ENCODE results near the gene SLC38A11.
"Not testable (repeated sequence)": the region's sequence is repeated elsewhere in the genome, so short reads cannot be mapped to it uniquely, and the experiment has no call there.

Gene SLC38A11

DNA sequence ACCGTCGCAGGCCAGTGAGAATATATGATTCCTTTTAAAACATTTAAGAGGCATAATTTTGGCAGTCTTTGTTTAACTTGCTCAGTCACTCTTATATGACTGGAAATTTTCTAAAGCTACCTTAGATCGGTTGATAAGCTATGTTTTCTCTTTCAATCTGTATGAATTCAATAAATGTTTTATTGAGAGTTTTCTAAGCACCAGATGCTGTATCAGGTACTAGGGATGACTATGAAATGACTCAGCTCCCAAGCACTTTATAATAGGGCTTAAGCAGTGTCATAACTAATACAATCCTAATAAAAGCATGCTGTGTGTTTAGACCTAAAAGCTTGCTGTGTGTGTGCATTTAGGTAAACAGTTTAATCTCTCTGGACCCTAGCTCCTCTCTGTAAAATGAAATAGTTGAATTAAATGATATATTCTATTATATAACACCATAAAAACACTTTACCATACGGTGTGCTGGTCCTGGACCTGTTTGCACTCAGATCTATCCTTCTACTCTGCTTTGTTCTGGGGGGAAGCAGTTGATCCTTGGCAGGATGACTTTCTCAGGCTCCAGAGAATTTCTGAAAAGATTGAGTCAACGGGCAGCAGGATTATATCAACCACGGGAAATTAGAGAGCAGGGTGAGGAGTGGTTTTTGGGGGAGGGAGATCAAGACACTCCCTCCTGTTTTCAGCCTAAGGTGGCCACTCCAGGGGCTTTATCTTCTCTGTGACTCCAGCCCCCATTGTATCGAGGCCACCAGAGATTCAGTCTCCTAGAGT lies 26.1 kb upstream of the SLC38A11 start:
- no peak overlapping the region for H3K27ac ChIP-seq (ENCODE audit: low read depth, low read length)

DNA sequence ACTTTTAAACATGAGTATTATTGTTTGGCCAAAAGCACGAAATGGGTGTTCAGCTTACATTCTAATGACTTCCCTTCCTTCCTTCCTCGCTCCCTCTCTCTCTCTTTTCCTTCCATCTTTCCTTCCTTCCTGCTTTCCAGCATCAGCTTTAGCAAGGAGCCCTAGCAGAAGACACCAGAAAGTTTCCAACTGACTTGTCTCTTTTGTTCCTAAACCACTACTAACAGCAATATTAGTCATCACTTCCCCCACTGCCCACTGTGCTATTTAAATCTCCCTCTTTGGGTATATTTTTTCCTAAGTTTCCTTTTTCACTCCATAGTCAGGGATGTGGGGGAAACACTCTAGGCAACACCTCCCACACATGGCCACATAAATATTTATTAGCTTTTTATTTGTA lies 25.4 kb upstream of the SLC38A11 start:
- not testable (repeated sequence) for H3K27me3 ChIP-seq (ENCODE audit: control insufficient read depth, insufficient read depth, low read length); H3K36me3 ChIP-seq (ENCODE audit: control insufficient read depth, insufficient read depth, low read length); H3K4me3 ChIP-seq (ENCODE audit: low read length); H3K27ac ChIP-seq (ENCODE audit: low read depth, low read length); H3K4me1 ChIP-seq (ENCODE audit: control insufficient read depth, insufficient read depth, low read length); H3K9ac ChIP-seq (ENCODE audit: low read length)

More for the DNA sequence above, 26.1 kb upstream of the SLC38A11 start:
- Histone ChIP-seq H3K9ac (ENCODE audit: low read length) (no peak overlapping the region), H3K27me3 (ENCODE audit: control insufficient read depth, insufficient read depth, low read length) (no peaks in the 10 kb centered on the region), H3K4me3 (ENCODE audit: low read length) (no peak overlapping the region), H3K4me1 (ENCODE audit: control insufficient read depth, insufficient read depth, low read length) (no peaks in the 10 kb centered on the region), H3K36me3 (ENCODE audit: control insufficient read depth, insufficient read depth, low read length) (no peaks in the 10 kb centered on the region)

DNA sequence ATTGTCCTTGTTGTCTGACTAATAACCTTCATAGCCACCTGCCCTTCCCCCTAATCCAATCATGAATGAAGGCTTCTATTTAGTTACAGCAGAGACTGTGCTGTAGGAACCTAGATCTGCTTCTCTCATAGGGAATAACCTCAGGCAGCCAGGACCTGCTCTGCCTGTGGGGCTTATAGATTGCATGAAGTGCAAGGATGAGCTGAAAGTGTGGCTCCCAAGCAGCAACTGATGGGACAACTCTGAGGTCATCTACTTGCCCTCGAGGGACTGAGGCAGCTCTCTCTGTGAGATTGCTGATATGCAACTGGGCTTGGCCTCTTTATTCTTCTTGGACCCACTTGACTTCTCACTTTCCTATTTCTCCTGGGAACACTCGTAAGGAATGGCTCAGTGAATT lies 23.8 kb upstream of the SLC38A11 start:
- H3K4me3 ChIP-seq (ENCODE audit: low read length), result no peak overlapping the region
- no peak overlapping the region for H3K9ac ChIP-seq (ENCODE audit: low read length)
- H3K27ac ChIP-seq (ENCODE audit: low read depth, low read length), result no peak overlapping the region
- no peaks in the 10 kb centered on the region for H3K4me1 ChIP-seq (ENCODE audit: control insufficient read depth, insufficient read depth, low read length)
- no peaks in the 10 kb centered on the region for H3K36me3 ChIP-seq (ENCODE audit: control insufficient read depth, insufficient read depth, low read length)
- no peaks in the 10 kb centered on the region for H3K27me3 ChIP-seq (ENCODE audit: control insufficient read depth, insufficient read depth, low read length)

DNA sequence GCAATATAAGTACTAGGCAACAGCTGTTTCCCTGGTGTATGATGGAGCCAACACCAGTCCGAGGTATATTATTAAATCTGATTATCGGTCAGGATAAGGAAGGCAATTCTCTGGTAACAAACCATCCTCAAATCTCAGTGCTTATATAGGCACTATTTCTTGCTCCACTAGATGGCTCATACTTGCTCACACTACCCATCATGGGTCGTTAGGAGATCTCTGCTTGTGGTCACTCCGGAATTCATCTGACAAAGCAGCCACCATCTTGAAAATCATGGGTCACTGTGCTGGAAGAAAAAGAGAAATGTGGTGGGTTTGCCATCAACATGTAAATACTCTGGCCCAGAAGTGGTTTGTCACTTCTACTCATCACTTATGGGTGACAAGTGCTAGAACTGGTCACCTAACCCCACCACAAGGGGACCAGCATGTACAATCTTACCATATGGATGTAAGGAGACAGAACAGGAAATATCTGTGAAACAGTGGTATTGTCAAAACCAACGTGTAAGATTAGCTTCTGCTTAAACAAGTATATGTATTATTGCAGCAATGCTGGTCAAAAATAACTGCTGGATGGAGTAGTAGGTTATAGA lies 21.6 kb upstream of the SLC38A11 start:
- not testable (repeated sequence) for H3K27me3 ChIP-seq (ENCODE audit: control insufficient read depth, insufficient read depth, low read length); H3K36me3 ChIP-seq (ENCODE audit: control insufficient read depth, insufficient read depth, low read length); H3K4me3 ChIP-seq (ENCODE audit: low read length); H3K4me1 ChIP-seq (ENCODE audit: control insufficient read depth, insufficient read depth, low read length); H3K27ac ChIP-seq (ENCODE audit: low read depth, low read length); H3K9ac ChIP-seq (ENCODE audit: low read length)

DNA sequence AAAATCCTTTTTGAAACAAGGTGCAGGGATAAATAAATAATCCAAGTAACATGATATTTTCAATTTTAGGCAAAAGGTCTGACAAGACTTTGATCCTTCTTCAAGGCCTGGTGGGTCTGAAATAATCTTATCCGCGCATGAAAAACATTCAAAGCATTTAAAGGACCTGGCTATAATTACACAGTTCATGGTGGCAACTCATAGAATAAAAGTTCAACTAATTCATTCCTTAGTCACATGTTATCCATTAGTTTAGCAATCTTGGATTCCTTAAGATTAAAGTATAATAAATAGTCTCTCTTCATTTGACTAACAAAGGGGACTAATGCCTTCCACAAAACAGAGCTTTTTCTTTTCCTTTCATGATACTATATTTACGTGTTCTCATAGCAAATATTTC lies 21.0 kb upstream of the SLC38A11 start:
- H3K36me3 ChIP-seq (ENCODE audit: control insufficient read depth, insufficient read depth, low read length), result no peaks in the 10 kb centered on the region
- H3K9ac ChIP-seq (ENCODE audit: low read length), result no peak overlapping the region
- no peak overlapping the region for H3K4me3 ChIP-seq (ENCODE audit: low read length)
- H3K27ac ChIP-seq (ENCODE audit: low read depth, low read length), result no peak overlapping the region
- no peaks in the 10 kb centered on the region for H3K27me3 ChIP-seq (ENCODE audit: control insufficient read depth, insufficient read depth, low read length)
- H3K4me1 ChIP-seq (ENCODE audit: control insufficient read depth, insufficient read depth, low read length), result no peaks in the 10 kb centered on the region

DNA sequence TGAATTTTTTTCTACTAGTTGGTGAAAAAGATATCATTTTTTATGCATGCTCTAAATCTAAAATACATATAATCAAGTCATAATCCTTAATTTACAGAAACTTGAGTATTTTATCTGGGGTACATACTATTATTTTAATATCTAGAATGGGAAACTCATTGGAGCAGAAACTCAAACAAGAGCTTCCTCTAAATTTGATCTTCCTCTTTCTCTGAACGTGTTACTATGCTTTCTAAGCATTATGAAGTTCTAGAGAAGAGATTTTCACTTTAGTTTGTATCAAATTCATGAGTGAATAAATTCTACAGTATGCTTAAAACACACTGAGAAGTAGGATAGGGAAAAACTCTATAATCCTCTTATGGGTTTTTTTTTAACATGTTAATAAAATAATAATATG lies 20.6 kb upstream of the SLC38A11 start:
- no peaks in the 10 kb centered on the region for H3K4me1 ChIP-seq (ENCODE audit: control insufficient read depth, insufficient read depth, low read length)
- no peak overlapping the region for H3K27ac ChIP-seq (ENCODE audit: low read depth, low read length)
- H3K9ac ChIP-seq (ENCODE audit: low read length), result no peak overlapping the region
- H3K4me3 ChIP-seq (ENCODE audit: low read length), result no peak overlapping the region
- H3K27me3 ChIP-seq (ENCODE audit: control insufficient read depth, insufficient read depth, low read length), result no peaks in the 10 kb centered on the region
- H3K36me3 ChIP-seq (ENCODE audit: control insufficient read depth, insufficient read depth, low read length), result no peaks in the 10 kb centered on the region

DNA sequence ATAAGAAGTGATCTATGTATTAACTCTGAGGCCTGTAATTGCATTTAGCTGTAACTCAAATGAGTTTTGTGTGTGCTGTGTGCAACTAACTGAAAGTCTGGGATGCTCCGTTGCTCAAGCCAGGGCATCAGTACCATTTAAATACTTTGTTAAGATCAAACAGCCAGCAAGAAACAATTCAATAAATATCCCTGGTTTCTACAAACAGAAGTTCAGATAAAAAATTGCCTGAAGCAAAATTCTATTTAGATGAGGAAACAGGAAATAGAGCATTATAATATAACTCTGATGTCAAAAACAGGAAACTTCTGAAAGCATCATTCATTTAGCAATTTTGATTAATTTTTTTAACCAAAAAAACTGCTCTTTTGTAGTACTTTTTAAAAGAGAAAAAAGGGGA lies 18.9 kb upstream of the SLC38A11 start:
- H3K9ac ChIP-seq (ENCODE audit: low read length), result no peak overlapping the region
- H3K4me3 ChIP-seq (ENCODE audit: low read length), result no peak overlapping the region

DNA sequence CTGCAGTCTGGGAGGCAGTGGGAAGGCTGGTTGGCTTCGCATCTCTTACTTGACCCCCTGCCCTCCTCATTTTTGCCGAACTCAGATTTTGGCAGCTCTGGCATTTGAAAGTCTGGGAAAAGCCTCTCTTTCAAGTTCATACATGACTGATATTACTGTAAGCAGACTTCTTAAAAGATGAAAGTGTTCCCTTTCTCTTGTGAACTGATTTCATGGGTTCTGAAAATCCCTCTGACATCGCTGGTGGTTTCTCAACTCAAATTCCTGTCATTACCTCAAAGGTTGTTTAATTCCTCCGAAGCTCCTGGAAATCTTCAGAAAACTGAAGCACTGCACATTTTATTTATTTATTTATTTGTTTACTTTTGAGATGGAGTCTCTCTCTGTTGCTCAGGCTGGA lies 16.9 kb upstream of the SLC38A11 start:
- Histone ChIP-seq H3K4me3 (ENCODE audit: low read length) (no peak overlapping the region), H3K27ac (ENCODE audit: low read depth, low read length) (no peak overlapping the region), H3K27me3 (ENCODE audit: control insufficient read depth, insufficient read depth, low read length) (no peaks in the 10 kb centered on the region), H3K9ac (ENCODE audit: low read length) (no peak overlapping the region), H3K4me1 (ENCODE audit: control insufficient read depth, insufficient read depth, low read length) (peaks cover 2% of the 10 kb centered on the region), H3K36me3 (ENCODE audit: control insufficient read depth, insufficient read depth, low read length) (no peaks in the 10 kb centered on the region)

More for the DNA sequence above, 18.9 kb upstream of the SLC38A11 start:
- Histone ChIP-seq H3K27me3 (ENCODE audit: control insufficient read depth, insufficient read depth, low read length) (no peaks in the 10 kb centered on the region), H3K4me1 (ENCODE audit: control insufficient read depth, insufficient read depth, low read length) (no peaks in the 10 kb centered on the region), H3K27ac (ENCODE audit: low read depth, low read length) (no peak overlapping the region), H3K36me3 (ENCODE audit: control insufficient read depth, insufficient read depth, low read length) (no peaks in the 10 kb centered on the region)

DNA sequence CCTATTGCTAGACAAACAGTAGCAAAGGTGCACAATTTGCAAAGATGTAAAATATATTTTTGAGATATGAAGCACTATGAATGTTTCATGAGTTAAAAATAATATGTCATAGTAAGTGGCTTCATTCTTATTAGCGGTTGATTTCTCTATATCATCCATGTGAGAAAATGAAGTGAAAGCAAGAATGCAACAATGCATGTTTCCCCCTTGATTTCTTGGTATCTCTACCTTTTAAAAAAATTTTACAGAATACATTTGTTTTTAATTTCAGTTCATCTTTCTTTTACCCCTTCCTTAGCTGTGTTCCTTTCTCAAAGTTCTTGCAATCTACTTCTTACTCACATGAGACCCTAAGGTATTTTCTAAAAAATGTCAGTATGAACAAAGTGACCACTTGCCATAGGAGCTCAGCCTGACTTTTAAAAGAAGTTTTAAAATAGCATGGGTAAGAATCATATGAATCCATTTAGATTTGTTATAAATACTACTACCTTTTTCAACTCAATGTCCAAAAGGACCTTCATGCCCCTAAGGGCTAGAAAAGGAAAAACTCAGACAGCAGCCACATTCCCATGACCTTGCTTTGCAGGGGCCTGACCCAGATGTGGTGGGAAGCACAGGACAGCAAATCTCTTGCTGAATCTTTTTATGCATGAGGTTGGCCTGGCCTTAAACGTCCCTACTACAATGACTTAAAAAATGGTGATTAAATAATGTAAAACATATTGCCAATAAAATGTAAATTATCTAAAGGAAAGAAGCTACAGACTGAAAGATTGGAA lies 14.8 kb upstream of the SLC38A11 start:
- Histone ChIP-seq H3K27ac (ENCODE audit: low read depth, low read length) (no peak overlapping the region), H3K36me3 (ENCODE audit: control insufficient read depth, insufficient read depth, low read length) (no peaks in the 10 kb centered on the region), H3K4me1 (ENCODE audit: control insufficient read depth, insufficient read depth, low read length) (peaks cover 4% of the 10 kb centered on the region), H3K9ac (ENCODE audit: low read length) (no peak overlapping the region), H3K27me3 (ENCODE audit: control insufficient read depth, insufficient read depth, low read length) (no peaks in the 10 kb centered on the region), H3K4me3 (ENCODE audit: low read length) (no peak overlapping the region)

DNA sequence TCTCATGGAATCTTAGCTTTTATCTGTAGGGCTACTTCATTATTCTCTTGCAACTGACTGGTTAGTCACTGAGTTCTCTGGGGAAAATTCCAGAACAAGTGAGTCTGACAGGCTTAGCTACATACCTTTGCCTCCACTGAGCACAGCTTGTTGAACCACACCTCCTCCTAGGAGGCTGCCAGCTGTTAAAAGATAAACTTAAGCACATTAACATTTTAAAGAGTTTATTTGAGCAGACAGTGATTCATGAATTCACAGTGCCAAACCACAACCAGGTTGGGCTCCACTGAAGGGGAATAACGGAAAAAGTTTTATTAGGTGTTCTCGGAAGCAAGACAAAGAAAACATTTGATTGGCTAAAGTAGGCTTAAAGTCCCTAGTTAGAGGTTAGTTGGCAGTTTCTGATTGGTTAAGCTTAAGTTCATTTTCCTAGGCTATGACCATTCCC lies 12.5 kb upstream of the SLC38A11 start:
- Histone ChIP-seq H3K36me3 (ENCODE audit: control insufficient read depth, insufficient read depth, low read length) (no peaks in the 10 kb centered on the region), H3K27me3 (ENCODE audit: control insufficient read depth, insufficient read depth, low read length) (no peaks in the 10 kb centered on the region), H3K9ac (ENCODE audit: low read length) (no peak overlapping the region), H3K27ac (ENCODE audit: low read depth, low read length) (no peak overlapping the region), H3K4me3 (ENCODE audit: low read length) (no peak overlapping the region), H3K4me1 (ENCODE audit: control insufficient read depth, insufficient read depth, low read length) (peaks cover 4% of the 10 kb centered on the region)

DNA sequence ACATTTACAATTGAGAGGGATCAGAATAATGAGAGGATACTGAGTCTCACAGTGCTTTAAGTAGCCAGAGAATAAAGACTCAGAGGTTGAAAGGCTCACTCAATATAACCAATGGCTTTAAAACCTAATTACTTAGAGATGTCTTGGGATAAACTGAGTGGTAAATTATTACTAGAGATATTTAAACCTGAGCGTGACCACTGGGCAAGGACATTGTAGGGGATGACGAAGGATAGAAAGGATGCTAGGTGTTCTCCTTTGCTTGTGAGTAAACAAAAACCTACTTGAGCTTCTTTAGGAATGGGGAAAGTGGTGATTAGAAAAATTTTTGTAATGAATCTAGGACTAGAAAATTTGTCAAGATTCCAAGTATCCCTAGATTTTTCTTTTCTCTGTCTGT lies 12.0 kb upstream of the SLC38A11 start:
- Histone ChIP-seq H3K4me3 (ENCODE audit: low read length) (no peak overlapping the region), H3K4me1 (ENCODE audit: control insufficient read depth, insufficient read depth, low read length) (peaks cover 4% of the 10 kb centered on the region), H3K9ac (ENCODE audit: low read length) (no peak overlapping the region), H3K27me3 (ENCODE audit: control insufficient read depth, insufficient read depth, low read length) (no peaks in the 10 kb centered on the region), H3K36me3 (ENCODE audit: control insufficient read depth, insufficient read depth, low read length) (no peaks in the 10 kb centered on the region), H3K27ac (ENCODE audit: low read depth, low read length) (no peak overlapping the region)

DNA sequence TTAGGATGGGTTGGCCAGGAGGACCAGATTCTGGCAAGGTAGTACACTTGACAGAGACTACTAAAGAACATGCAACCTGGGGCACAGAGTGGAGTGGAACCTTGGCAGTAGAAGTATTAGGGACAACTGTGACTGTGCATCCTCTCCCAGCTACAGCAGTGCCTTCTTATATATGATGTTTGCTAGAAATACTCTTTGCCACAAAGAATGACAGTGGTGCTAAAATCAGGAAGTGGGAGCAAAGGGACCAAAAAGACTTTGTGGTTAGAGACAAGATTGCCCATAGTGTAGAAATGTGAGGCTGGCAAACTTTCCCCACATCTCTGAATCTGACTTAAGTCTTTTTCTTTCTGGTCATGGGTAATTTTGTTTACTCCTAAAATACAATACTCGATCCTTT lies 9.4 kb upstream of the SLC38A11 start:
- H3K4me1 ChIP-seq (ENCODE audit: control insufficient read depth, insufficient read depth, low read length), result peaks cover 4% of the 10 kb centered on the region
- no peak overlapping the region for H3K4me3 ChIP-seq (ENCODE audit: low read length)
- no peak overlapping the region for H3K9ac ChIP-seq (ENCODE audit: low read length)
- no peaks in the 10 kb centered on the region for H3K27me3 ChIP-seq (ENCODE audit: control insufficient read depth, insufficient read depth, low read length)
- no peaks in the 10 kb centered on the region for H3K36me3 ChIP-seq (ENCODE audit: control insufficient read depth, insufficient read depth, low read length)
- no peak overlapping the region for H3K27ac ChIP-seq (ENCODE audit: low read depth, low read length)
